ENCODE data around the gene OR10A2.

- TF ChIP-seq, protein P1, sequence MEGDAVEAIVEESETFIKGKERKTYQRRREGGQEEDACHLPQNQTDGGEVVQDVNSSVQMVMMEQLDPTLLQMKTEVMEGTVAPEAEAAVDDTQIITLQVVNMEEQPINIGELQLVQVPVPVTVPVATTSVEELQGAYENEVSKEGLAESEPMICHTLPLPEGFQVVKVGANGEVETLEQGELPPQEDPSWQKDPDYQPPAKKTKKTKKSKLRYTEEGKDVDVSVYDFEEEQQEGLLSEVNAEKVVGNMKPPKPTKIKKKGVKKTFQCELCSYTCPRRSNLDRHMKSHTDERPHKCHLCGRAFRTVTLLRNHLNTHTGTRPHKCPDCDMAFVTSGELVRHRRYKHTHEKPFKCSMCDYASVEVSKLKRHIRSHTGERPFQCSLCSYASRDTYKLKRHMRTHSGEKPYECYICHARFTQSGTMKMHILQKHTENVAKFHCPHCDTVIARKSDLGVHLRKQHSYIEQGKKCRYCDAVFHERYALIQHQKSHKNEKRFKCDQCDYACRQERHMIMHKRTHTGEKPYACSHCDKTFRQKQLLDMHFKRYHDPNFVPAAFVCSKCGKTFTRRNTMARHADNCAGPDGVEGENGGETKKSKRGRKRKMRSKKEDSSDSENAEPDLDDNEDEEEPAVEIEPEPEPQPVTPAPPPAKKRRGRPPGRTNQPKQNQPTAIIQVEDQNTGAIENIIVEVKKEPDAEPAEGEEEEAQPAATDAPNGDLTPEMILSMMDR (IDR thresholded peaks at IDR 0.05) = no peak
- TF ChIP-seq YY1 (IDR thresholded peaks at IDR 0.05; ENCODE audit: low read depth) = no peak
- no peak for TF ChIP-seq POLR2AphosphoS5 (IDR thresholded peaks at IDR 0.05; ENCODE audit: low read depth, low read length)
- no peak for TF ChIP-seq EP300 (IDR thresholded peaks at IDR 0.05; ENCODE audit: borderline replicate concordance in 1 of 2, low read depth in 1 of 2, low read length in 1 of 2)
- no peak for TF ChIP-seq MXI1 (IDR thresholded peaks at IDR 0.05; ENCODE audit: low read depth, low read length)
- no peak for TF ChIP-seq GABPA (IDR thresholded peaks at IDR 0.05; ENCODE audit: low read depth)
These were observed 18.5 kb upstream of the OR10A2 start for GRCh38 chr11:6844356-6844755.

Data from SK-N-SH (cell line).